ENCODE measurements around the gene PARD3. TPM values are rescaled to one million over a fixed set of nuclear protein-coding genes. Genes with fewer than 3 reads are reported as not detected.

The PARD3 gene
- total RNA-seq, 3 donors from 2014 or later: 39.5 to 87.9 (median 47.0) TPM

GRCh38 chr10:34814913-34815184 lies 247 bp downstream of the PARD3 start:
- peaks cover 4% of the 10 kb centered on the region for H3K4me1 ChIP-seq (ENCODE audit: low read depth)
- peak; percentile 2 for ATAC-seq
- no peaks in the 10 kb centered on the region for H3K9me3 ChIP-seq
- no peak for TF ChIP-seq CTCF (IDR thresholded peaks at IDR 0.05)
- no peak for DNase-seq
- H3K36me3 ChIP-seq (ENCODE audit: low read depth): no peaks in the 10 kb centered on the region
- intact Hi-C loops (cut with DNase I, micrococcal nuclease): loop anchor here (10.0 kb wide), 2 partner anchors 90 to 160 kb away; no protein-coding TSS in a partner anchor
- H3K4me3 ChIP-seq: peak overlapping the region; percentile 90

- peak; percentile 59 to 74 (median 71) for DNase-seq
- intact Hi-C loops (cut with DNase I, micrococcal nuclease): loop anchor here (10.0 kb wide), 2 partner anchors 90 to 160 kb away; no protein-coding TSS in a partner anchor
Measured at GRCh38 chr10:34814223-34814912, 728 bp downstream of the PARD3 start.

GRCh38 chr10:34813626-34814222 lies 1.4 kb downstream of the PARD3 start:
- Histone ChIP-seq H3K9me3 (no peaks in the 10 kb centered on the region), H3K4me3 (peak overlapping the region; percentile 90), H3K4me1 (ENCODE audit: low read depth) (peaks cover 4% of the 10 kb centered on the region), H3K36me3 (ENCODE audit: low read depth) (no peaks in the 10 kb centered on the region)
- DNase-seq (peak in 1 of 3 donors; percentile 37), ATAC-seq (peak; percentile 33)
- intact Hi-C loops (cut with DNase I, micrococcal nuclease): loop anchor here (10.0 kb wide), 2 partner anchors 89 to 159 kb away; no protein-coding TSS in a partner anchor
- TF ChIP-seq CTCF (IDR thresholded peaks at IDR 0.05): no peak

More at GRCh38 chr10:34814223-34814912, 728 bp downstream of the PARD3 start:
- Histone ChIP-seq H3K9me3 (no peaks in the 10 kb centered on the region), H3K36me3 (ENCODE audit: low read depth) (no peaks in the 10 kb centered on the region), H3K4me3 (peak overlapping the region; percentile 90), H3K4me1 (ENCODE audit: low read depth) (peaks cover 4% of the 10 kb centered on the region)
- no peak for TF ChIP-seq CTCF (IDR thresholded peaks at IDR 0.05)
- ATAC-seq: peak; percentile 71

GRCh38 chr10:34812771-34813170 lies 2.3 kb downstream of the PARD3 start:
- intact Hi-C loops (cut with DNase I, micrococcal nuclease): loop anchor here (10.0 kb wide), 2 partner anchors 88 to 158 kb away; no protein-coding TSS in a partner anchor
- Histone ChIP-seq H3K9me3 (no peaks in the 10 kb centered on the region), H3K4me1 (ENCODE audit: low read depth) (peaks cover 4% of the 10 kb centered on the region), H3K4me3 (no peak overlapping the region), H3K36me3 (ENCODE audit: low read depth) (no peaks in the 10 kb centered on the region)
- TF ChIP-seq CTCF (IDR thresholded peaks at IDR 0.05): no peak
- ATAC-seq (no peak), DNase-seq (no peak)

GRCh38 chr10:34811968-34812514 lies 3.1 kb downstream of the PARD3 start:
- TF ChIP-seq CTCF (IDR thresholded peaks at IDR 0.05): no peak
- no peaks in the 10 kb centered on the region for H3K36me3 ChIP-seq (ENCODE audit: low read depth)
- H3K4me3 ChIP-seq: no peak overlapping the region
- ATAC-seq (no peak), DNase-seq (no peak)
- H3K4me1 ChIP-seq (ENCODE audit: low read depth): peaks cover 4% of the 10 kb centered on the region
- no peaks in the 10 kb centered on the region for H3K9me3 ChIP-seq
- intact Hi-C loops (cut with DNase I, micrococcal nuclease): loop anchor here (10.0 kb wide), 2 partner anchors 87 to 157 kb away; no protein-coding TSS in a partner anchor
